ENCODE results near the gene RBM20. TPM values are rescaled to one million over a fixed set of nuclear protein-coding genes. Genes with fewer than 3 reads are reported as not detected.

Gene RBM20
- total and polyA plus RNA-seq, 2 of the 4 experiments (the other 2 are of a cell fraction), result under 0.01 to 0.15 TPM

- no TSS peak for BruUV-seq (replicated peaks)
- Histone ChIP-seq H2BK5ac (ENCODE audit: low read depth, low read length, poor library complexity, severe bottlenecking) (no peak overlapping the region), H2BK20ac (ENCODE audit: low read depth, low read length) (no peak overlapping the region), H3K56ac (ENCODE audit: extremely low read depth, insufficient read depth, low read length) (no peak overlapping the region), H3K27ac (ENCODE audit: insufficient read depth, low read length) (no peak overlapping the region), H4K5ac (ENCODE audit: low read depth, low read length) (no peak overlapping the region), H2BK15ac (ENCODE audit: low read depth, low read length) (no peak overlapping the region), H3K27me3 (ENCODE audit: control insufficient read depth, insufficient read depth, low read length) (peaks cover 2% of the 10 kb centered on the region; the same call in 1 of the 2 replicates), H3K9ac (ENCODE audit: low read depth, low read length) (no peak overlapping the region), H3K23ac (ENCODE audit: low read depth, low read length) (no peak overlapping the region), H3K9me1 (ENCODE audit: insufficient read depth, low read length) (no peaks in the 10 kb centered on the region), H4K91ac (ENCODE audit: insufficient read depth, low read depth, low read length) (no peak overlapping the region), H3K4me2 (ENCODE audit: low read depth, low read length) (no peak overlapping the region), H3K79me1 (ENCODE audit: low read depth in 1 of 2, low read length in 2 of 2) (no peaks in the 10 kb centered on the region), H2BK120ac (ENCODE audit: low read depth, low read length) (no peak overlapping the region), H3K4ac (ENCODE audit: low read depth, low read length) (no peak overlapping the region), H3K4me3 (ENCODE audit: insufficient read depth, low read depth, low read length) (no peak overlapping the region), H2AK9ac (replicated peaks; ENCODE audit: low read depth, low read length, poor library complexity) (no peak overlapping the region), H3K4me1 (ENCODE audit: control insufficient read depth, insufficient read depth, low read length) (peaks cover 5% of the 10 kb centered on the region), H2AK5ac (ENCODE audit: low read depth, low read length) (no peak overlapping the region), H4K20me1 (ENCODE audit: insufficient read depth, low read length) (no peaks in the 10 kb centered on the region), H4K8ac (ENCODE audit: low read depth in 2 of 2, low read length in 2 of 2) (no peak overlapping the region), H3K9me3 (ENCODE audit: control insufficient read depth, insufficient read depth, low read length) (no peaks in the 10 kb centered on the region), H2AFZ (replicated peaks; ENCODE audit: low read length, poor library complexity) (no peak overlapping the region), H3K36me3 (ENCODE audit: control insufficient read depth, insufficient read depth, low read length) (no peaks in the 10 kb centered on the region), H3K18ac (ENCODE audit: low read depth, low read length) (no peak overlapping the region), H3K14ac (replicated peaks; ENCODE audit: low read depth, low read length) (no peak overlapping the region)
- ChIA-PET POLR2A (ENCODE audit: unreplicated experiment) (no interaction called here), CTCF (no interaction called here)
- in situ Hi-C loops (cut with MboI; ENCODE audit: low sequenced_read_pairs) (no loop called here), intact Hi-C loops (cut with micrococcal nuclease) (no loop called here), dilution Hi-C loops (cut with HindIII; ENCODE audit: low sequenced_read_pairs, unreplicated experiment) (no loop called here)
- TF ChIP-seq CHD1 (IDR thresholded peaks at IDR 0.05; ENCODE audit: low read depth, low read length) (no peak), NFE2L2 (IDR thresholded peaks at IDR 0.05; ENCODE audit: low read depth, low read length) (no peak), MAZ (IDR thresholded peaks at IDR 0.05; ENCODE audit: borderline replicate concordance, low read depth, low read length) (no peak), MAFK (IDR thresholded peaks at IDR 0.05; ENCODE audit: low read depth, low read length) (no peak), RCOR1 (IDR thresholded peaks at IDR 0.05; ENCODE audit: insufficient replicate concordance, low read length) (no peak)
- ATAC-seq (ENCODE audit: low read depth) (no peak), DNase-seq (no peak)
- WGBS, 2 experiments (ENCODE audit: extremely low coverage in 2 of 2, insufficient read length in 1 of 2), result 60% methylated on average over 1 of the region's 4 CpGs; no CpG with 5 or more reads in 1 of the 2 experiments
Observed at GRCh38 chr10:110711382-110711781, 67.2 kb downstream of the RBM20 start.
